ENCODE results near the gene CDCA3.

GRCh38 chr12:6843118-6843902, 7.8 kb downstream of the CDCA3 start:
- TF ChIP-seq POLR2AphosphoS5 (IDR thresholded peaks at IDR 0.05) (no peak), CTCF (IDR thresholded peaks at IDR 0.05) (no peak)

Measured in suprapubic skin (tissue), 3 donors.